ENCODE data around the gene ITGAX.

Gene ITGAX

DNA sequence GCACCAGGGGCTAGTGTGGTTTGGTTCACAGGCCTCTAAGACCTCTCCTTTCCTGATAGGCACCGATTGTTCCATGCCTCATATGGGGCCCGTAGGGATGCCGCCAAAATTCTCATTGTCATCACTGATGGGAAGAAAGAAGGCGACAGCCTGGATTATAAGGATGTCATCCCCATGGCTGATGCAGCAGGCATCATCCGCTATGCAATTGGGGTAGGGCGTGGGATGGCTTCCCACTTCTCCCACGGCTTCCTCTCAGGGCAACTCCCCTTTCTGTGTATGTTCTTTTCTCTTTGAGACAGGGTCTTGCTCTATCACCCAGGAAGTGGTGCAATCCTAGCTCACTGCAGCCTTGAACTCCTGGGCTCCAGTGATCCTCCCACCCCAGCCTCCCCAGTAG is 5.3 kb downstream of the ITGAX start:
- no peak for DNase-seq (ENCODE audit: extremely low read depth, insufficient read length)
- no peaks in the 10 kb centered on the region for H3K27me3 ChIP-seq (replicated peaks; ENCODE audit: control insufficient read depth, insufficient read depth, low read length)
- no peaks in the 10 kb centered on the region for H3K36me3 ChIP-seq (ENCODE audit: control insufficient read depth, insufficient read depth, low read length)
- no peak for TF ChIP-seq CTCF (IDR thresholded peaks at IDR 0.05; ENCODE audit: insufficient read depth, low read length, poor library complexity, severe bottlenecking)
- no peak overlapping the region for H3K4me3 ChIP-seq (replicated peaks; ENCODE audit: low read depth, low read length)

DNA sequence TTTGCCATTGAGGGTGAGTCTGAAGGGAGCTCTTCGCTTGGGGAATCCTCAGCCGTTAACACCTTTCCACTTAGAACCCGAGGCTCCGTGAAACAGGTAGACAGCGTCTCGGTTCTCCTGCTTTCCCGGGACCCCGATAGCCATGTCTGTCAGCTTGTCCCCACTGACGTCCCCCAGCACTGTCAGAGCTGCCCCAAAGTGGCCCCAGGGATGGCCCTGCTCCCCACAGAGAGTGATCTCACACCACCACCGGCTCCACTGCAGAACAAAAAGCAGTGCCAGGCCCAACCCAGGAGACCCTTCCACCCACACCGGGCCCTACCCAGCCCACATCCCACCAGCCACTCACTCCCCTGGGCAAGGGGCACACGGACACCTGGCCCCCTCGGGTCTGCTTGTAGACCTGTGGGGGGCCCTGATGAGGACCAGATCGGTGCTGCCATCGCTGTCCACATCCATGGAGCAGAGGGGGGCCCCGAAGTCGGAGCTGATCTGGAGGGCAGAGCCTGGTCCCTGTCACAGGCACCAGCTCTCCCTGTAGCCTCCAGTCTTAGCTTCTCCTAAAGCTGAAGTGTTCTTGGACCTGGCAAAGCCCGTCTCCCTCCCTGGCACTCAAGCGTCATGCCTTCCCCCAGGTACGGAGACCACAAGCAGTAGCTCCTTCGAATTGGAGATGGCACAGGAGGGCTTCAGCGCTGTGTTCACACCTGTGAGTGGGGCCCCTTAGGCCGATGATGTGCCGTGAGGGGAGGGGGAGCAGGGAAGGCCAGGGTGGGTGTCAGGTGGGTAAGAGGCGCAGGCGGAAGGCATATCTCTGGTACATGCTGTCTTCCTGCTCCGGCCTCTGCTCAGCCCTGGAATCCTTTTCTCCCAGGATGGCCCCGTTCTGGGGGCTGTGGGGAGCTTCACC is 6.5 kb downstream of the ITGAX start:
- no peak for DNase-seq (ENCODE audit: extremely low read depth, insufficient read length)
- no peaks in the 10 kb centered on the region for H3K27me3 ChIP-seq (replicated peaks; ENCODE audit: control insufficient read depth, insufficient read depth, low read length)
- H3K4me3 ChIP-seq (replicated peaks; ENCODE audit: low read depth, low read length), result no peak overlapping the region
- no peaks in the 10 kb centered on the region for H3K36me3 ChIP-seq (ENCODE audit: control insufficient read depth, insufficient read depth, low read length)
- TF ChIP-seq CTCF (IDR thresholded peaks at IDR 0.05; ENCODE audit: insufficient read depth, low read length, poor library complexity, severe bottlenecking), result no peak

- no peak for TF ChIP-seq CTCF (IDR thresholded peaks at IDR 0.05; ENCODE audit: insufficient read depth, low read length, poor library complexity, severe bottlenecking)
- no peaks in the 10 kb centered on the region for H3K27me3 ChIP-seq (replicated peaks; ENCODE audit: control insufficient read depth, insufficient read depth, low read length)
- H3K4me3 ChIP-seq (replicated peaks; ENCODE audit: low read depth, low read length), result no peak overlapping the region
- no peaks in the 10 kb centered on the region for H3K36me3 ChIP-seq (ENCODE audit: control insufficient read depth, insufficient read depth, low read length)
- DNase-seq (ENCODE audit: extremely low read depth, insufficient read length), result no peak
These were observed 7.8 kb downstream of the ITGAX start for GRCh38 chr16:31362476-31363405.

- no peak for TF ChIP-seq CTCF (IDR thresholded peaks at IDR 0.05; ENCODE audit: insufficient read depth, low read length, poor library complexity, severe bottlenecking)
- H3K4me3 ChIP-seq (replicated peaks; ENCODE audit: low read depth, low read length), result no peak overlapping the region
- H3K36me3 ChIP-seq (ENCODE audit: control insufficient read depth, insufficient read depth, low read length), result no peaks in the 10 kb centered on the region
- DNase-seq (ENCODE audit: extremely low read depth, insufficient read length), result no peak
- H3K27me3 ChIP-seq (replicated peaks; ENCODE audit: control insufficient read depth, insufficient read depth, low read length), result no peaks in the 10 kb centered on the region
These were observed 8.7 kb downstream of the ITGAX start for GRCh38 chr16:31363721-31364120.

- no peak for DNase-seq (ENCODE audit: extremely low read depth, insufficient read length)
- no peaks in the 10 kb centered on the region for H3K27me3 ChIP-seq (replicated peaks; ENCODE audit: control insufficient read depth, insufficient read depth, low read length)
- TF ChIP-seq CTCF (IDR thresholded peaks at IDR 0.05; ENCODE audit: insufficient read depth, low read length, poor library complexity, severe bottlenecking), result no peak
- no peaks in the 10 kb centered on the region for H3K36me3 ChIP-seq (ENCODE audit: control insufficient read depth, insufficient read depth, low read length)
- H3K4me3 ChIP-seq (replicated peaks; ENCODE audit: low read depth, low read length), result no peak overlapping the region
These were observed 9.4 kb downstream of the ITGAX start for GRCh38 chr16:31364421-31364820.
